Measurements from ENCODE around the gene SERP1.

DNA sequence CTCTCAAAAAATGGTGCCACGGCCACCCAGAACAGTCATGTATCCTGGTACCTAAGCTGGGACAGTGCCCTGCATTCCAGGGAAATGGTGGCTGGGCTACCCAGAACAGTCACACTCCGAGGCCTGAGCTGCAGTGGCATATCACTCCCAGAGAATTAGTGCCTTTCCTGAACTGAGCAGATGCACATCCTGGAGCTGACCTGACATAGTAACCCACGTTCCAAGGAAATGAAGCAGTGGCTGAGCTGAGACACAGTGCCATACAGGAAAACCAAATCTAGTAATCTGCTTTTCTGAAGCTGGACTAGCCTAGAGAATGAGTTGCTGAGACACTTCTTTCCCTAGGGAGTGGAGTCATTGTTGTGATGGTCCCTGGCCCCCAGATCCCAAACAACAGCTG lies 41.8 kb downstream of the SERP1 start:
- TF ChIP-seq, protein P1, sequence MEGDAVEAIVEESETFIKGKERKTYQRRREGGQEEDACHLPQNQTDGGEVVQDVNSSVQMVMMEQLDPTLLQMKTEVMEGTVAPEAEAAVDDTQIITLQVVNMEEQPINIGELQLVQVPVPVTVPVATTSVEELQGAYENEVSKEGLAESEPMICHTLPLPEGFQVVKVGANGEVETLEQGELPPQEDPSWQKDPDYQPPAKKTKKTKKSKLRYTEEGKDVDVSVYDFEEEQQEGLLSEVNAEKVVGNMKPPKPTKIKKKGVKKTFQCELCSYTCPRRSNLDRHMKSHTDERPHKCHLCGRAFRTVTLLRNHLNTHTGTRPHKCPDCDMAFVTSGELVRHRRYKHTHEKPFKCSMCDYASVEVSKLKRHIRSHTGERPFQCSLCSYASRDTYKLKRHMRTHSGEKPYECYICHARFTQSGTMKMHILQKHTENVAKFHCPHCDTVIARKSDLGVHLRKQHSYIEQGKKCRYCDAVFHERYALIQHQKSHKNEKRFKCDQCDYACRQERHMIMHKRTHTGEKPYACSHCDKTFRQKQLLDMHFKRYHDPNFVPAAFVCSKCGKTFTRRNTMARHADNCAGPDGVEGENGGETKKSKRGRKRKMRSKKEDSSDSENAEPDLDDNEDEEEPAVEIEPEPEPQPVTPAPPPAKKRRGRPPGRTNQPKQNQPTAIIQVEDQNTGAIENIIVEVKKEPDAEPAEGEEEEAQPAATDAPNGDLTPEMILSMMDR (IDR thresholded peaks at IDR 0.05), result no peak
- no peak for TF ChIP-seq POLR2A (IDR thresholded peaks at IDR 0.05)
